Lower lobe of right lung (tissue), 2 donors: Measurements from ENCODE around the gene ARMC5. TPM values are rescaled to one million over a fixed set of nuclear protein-coding genes. Genes with fewer than 3 reads are reported as not detected.

Experiments used
- ATAC-seq, 2 donors: fragments of 200-7000 bp; cut with Tn5 transposase; one replicate each; pipeline ENCODE4 v1.9.1; 2020 to 2022; ENCODE audit warnings: mild to moderate bottlenecking in 2 of 2, moderate library complexity in 2 of 2
- DNase-seq: peaks from one replicate; pipeline ENCODE4 v3.0.0-alpha.2; 2020
- H3K27ac ChIP-seq: fragments of 200-600 bp; one replicate; pipeline ENCODE4 v1.8.0; 2022
- H3K27me3 ChIP-seq: fragments of 200-600 bp; one replicate; pipeline ENCODE4 v1.8.0; 2022; ENCODE audit warnings: low read depth
- H3K36me3 ChIP-seq: fragments of 200-600 bp; one replicate; pipeline ENCODE4 v1.8.0; 2022; ENCODE audit warnings: mild to moderate bottlenecking
- H3K4me1 ChIP-seq: fragments of 200-600 bp; one replicate; pipeline ENCODE4 v1.8.0; 2022
- H3K4me3 ChIP-seq: fragments of 200-600 bp; one replicate; pipeline ENCODE4 v1.8.0; 2022; ENCODE audit warnings: mild to moderate bottlenecking
- H3K9me3 ChIP-seq: fragments of 200-600 bp; one replicate; pipeline ENCODE4 v1.8.0; 2022
- intact Hi-C: fragments of 100-400 bp; cut with DNase I; formaldehyde crosslinking; loops from one replicate; pipeline ENCODE4 v1.11.0; 2022
- total RNA-seq: library from RNA; stranded (reverse); fragmentation: NEBNext Ultra II Directional; extraction: Animal tissue kit (Norgen Biotek cat#: 25700); gene quantifications from one replicate; pipeline ENCODE4 v1.2.1, GENCODE V29; 2021
- TF ChIP-seq, protein P1 (sequence below): fragments of 200-600 bp; IDR thresholded peaks from one replicate; pipeline ENCODE4 v1.8.0; 2022; ENCODE audit warnings: antibody characterized with exemption, mild to moderate bottlenecking
- donor health status: DM: no; HTN: yes; CAD: no; lungs with severe emphysema.

ARMC5 gene
- total RNA-seq, 1 donor from 2014 or later = 9.6 TPM

DNA sequence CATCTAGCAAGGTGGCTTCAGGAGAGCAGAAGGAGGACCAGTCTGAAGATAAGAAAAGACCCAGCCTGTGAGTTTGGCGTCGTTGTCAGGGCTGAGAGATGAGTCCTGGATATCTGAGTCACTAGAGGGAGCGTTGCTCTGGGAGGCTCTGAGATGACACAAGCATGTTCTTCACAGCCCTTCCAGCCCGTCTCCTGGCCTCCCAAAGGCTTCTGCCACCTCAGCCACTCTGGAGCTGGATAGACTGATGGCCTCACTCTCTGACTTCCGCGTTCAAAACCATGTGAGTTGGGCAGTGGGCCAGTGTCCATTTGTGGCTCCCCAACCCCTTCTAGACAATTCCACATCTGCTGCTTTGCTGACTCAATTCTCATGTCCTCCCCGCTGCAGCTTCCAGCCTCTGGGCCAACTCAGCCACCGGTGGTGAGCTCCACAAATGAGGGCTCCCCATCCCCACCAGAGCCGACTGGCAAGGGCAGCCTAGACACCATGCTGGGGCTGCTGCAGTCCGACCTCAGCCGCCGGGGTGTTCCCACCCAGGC is 14.9 kb downstream of the ARMC5 start:
- Histone ChIP-seq H3K4me1 (peaks cover 42% of the 10 kb centered on the region), H3K4me3 (no peak overlapping the region), H3K36me3 (peaks cover 38% of the 10 kb centered on the region), H3K9me3 (no peaks in the 10 kb centered on the region), H3K27me3 (no peaks in the 10 kb centered on the region), H3K27ac (peak overlapping the region; percentile 18)
- DNase-seq (no peak), ATAC-seq (no peak)
- TF ChIP-seq, protein P1, sequence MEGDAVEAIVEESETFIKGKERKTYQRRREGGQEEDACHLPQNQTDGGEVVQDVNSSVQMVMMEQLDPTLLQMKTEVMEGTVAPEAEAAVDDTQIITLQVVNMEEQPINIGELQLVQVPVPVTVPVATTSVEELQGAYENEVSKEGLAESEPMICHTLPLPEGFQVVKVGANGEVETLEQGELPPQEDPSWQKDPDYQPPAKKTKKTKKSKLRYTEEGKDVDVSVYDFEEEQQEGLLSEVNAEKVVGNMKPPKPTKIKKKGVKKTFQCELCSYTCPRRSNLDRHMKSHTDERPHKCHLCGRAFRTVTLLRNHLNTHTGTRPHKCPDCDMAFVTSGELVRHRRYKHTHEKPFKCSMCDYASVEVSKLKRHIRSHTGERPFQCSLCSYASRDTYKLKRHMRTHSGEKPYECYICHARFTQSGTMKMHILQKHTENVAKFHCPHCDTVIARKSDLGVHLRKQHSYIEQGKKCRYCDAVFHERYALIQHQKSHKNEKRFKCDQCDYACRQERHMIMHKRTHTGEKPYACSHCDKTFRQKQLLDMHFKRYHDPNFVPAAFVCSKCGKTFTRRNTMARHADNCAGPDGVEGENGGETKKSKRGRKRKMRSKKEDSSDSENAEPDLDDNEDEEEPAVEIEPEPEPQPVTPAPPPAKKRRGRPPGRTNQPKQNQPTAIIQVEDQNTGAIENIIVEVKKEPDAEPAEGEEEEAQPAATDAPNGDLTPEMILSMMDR = no peak
- intact Hi-C loops = no loop called here

GRCh38 chr16:31474773-31475738 is 15.8 kb downstream of the ARMC5 start:
- no peak for ATAC-seq

DNA sequence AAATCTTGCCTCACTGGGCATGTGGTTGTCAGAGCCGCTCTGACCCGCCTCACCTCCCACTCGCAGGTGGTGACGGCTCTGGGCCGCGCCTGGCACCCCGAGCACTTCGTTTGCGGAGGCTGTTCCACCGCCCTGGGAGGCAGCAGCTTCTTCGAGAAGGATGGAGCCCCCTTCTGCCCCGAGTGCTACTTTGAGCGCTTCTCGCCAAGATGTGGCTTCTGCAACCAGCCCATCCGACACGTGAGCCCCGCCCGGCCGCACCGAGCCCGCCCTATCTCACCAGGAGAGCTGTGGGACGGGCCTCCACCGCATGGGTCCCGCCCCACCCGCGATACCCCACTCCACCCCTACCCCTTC is 16.6 kb downstream of the ARMC5 start:
- H3K9me3 ChIP-seq = no peaks in the 10 kb centered on the region
- ATAC-seq (peak; percentile 1 to 6), DNase-seq (peak; percentile 75)
- H3K36me3 ChIP-seq = peaks cover 38% of the 10 kb centered on the region
- H3K4me1 ChIP-seq = peaks cover 43% of the 10 kb centered on the region
- no peaks in the 10 kb centered on the region for H3K27me3 ChIP-seq
- TF ChIP-seq, protein P1 = no peak
- peak overlapping the region; percentile 84 for H3K27ac ChIP-seq
- intact Hi-C loops = no loop called here
- H3K4me3 ChIP-seq = peak overlapping the region; percentile 63

More at GRCh38 chr16:31474773-31475738, 15.8 kb downstream of the ARMC5 start:
- Histone ChIP-seq H3K9me3 (no peaks in the 10 kb centered on the region), H3K27me3 (no peaks in the 10 kb centered on the region), H3K27ac (no peak overlapping the region), H3K36me3 (peaks cover 38% of the 10 kb centered on the region), H3K4me3 (no peak overlapping the region), H3K4me1 (peaks cover 42% of the 10 kb centered on the region)
- no peak for DNase-seq
- TF ChIP-seq, protein P1 = no peak
- intact Hi-C loops = no loop called here

DNA sequence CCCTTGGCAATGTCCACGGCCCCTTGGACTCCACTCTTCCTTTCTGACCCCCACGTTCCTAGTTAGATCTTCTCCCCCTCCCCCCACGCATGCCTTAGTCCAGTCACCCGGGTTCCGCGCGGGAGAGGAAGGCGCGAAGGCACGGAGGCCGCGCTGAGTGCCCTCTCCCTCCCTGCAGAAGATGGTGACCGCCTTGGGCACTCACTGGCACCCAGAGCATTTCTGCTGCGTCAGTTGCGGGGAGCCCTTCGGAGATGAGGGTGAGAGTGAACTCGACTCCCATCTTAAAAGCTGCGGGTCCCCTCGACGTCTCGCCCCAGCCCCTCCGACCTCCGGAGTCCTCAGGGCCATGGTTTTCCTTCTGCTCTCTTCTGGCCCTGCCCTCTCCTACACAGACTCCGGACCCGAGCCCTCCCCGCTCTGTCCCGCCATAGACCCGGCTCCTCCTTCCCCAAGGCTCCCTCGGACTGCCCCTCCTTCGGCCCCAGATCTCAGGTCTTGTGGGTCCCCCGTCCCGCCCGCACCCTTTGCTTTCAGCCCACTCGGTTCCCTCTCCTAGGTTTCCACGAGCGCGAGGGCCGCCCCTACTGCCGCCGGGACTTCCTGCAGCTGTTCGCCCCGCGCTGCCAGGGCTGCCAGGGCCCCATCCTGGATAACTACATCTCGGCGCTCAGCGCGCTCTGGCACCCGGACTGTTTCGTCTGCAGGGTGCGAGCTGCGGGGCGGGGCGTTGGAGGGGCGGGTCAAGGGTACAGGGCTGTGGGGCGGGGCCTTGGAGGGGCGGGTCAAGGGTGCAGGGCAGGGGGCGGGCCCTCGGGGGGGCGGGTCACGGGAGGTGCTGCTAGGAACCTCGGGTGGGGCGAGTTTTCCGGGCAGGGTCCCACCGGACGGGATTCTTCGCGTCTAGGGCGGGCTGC is 17.3 kb downstream of the ARMC5 start:
- intact Hi-C loops = no loop called here
- peaks cover 38% of the 10 kb centered on the region for H3K36me3 ChIP-seq
- no peaks in the 10 kb centered on the region for H3K9me3 ChIP-seq
- DNase-seq = peak; percentile 94
- ATAC-seq = peak; percentile 88 to 89
- TF ChIP-seq, protein P1 = no peak
- H3K27ac ChIP-seq = peak overlapping the region; percentile 84
- no peaks in the 10 kb centered on the region for H3K27me3 ChIP-seq
- H3K4me1 ChIP-seq = peaks cover 39% of the 10 kb centered on the region
- peak overlapping the region; percentile 63 for H3K4me3 ChIP-seq
